ENCODE measurements around the gene NQO1.

- TF ChIP-seq CTCF (IDR thresholded peaks at IDR 0.05; ENCODE audit: insufficient read depth, low read length) (no peak), POLR2AphosphoS5 (IDR thresholded peaks at IDR 0.05; ENCODE audit: low read depth) (no peak), GABPA (IDR thresholded peaks at IDR 0.05; ENCODE audit: low read depth) (no peak), SPI1 (IDR thresholded peaks at IDR 0.05; ENCODE audit: borderline replicate concordance, low read depth) (no peak)
- TF ChIP-seq, protein P1, sequence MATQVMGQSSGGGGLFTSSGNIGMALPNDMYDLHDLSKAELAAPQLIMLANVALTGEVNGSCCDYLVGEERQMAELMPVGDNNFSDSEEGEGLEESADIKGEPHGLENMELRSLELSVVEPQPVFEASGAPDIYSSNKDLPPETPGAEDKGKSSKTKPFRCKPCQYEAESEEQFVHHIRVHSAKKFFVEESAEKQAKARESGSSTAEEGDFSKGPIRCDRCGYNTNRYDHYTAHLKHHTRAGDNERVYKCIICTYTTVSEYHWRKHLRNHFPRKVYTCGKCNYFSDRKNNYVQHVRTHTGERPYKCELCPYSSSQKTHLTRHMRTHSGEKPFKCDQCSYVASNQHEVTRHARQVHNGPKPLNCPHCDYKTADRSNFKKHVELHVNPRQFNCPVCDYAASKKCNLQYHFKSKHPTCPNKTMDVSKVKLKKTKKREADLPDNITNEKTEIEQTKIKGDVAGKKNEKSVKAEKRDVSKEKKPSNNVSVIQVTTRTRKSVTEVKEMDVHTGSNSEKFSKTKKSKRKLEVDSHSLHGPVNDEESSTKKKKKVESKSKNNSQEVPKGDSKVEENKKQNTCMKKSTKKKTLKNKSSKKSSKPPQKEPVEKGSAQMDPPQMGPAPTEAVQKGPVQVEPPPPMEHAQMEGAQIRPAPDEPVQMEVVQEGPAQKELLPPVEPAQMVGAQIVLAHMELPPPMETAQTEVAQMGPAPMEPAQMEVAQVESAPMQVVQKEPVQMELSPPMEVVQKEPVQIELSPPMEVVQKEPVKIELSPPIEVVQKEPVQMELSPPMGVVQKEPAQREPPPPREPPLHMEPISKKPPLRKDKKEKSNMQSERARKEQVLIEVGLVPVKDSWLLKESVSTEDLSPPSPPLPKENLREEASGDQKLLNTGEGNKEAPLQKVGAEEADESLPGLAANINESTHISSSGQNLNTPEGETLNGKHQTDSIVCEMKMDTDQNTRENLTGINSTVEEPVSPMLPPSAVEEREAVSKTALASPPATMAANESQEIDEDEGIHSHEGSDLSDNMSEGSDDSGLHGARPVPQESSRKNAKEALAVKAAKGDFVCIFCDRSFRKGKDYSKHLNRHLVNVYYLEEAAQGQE (IDR thresholded peaks at IDR 0.05; ENCODE audit: insufficient replicate concordance, low read depth) = no peak
These were observed 18.2 kb upstream of the NQO1 start for GRCh38 chr16:69744363-69745231.
